CD1c-positive myeloid dendritic cell (primary cell): ENCODE data around the gene SLC35G3.
"Not testable (repeated sequence)": the region's sequence is repeated elsewhere in the genome, so short reads cannot be mapped to it uniquely, and the experiment has no call there.

Experiments
- DNase-seq: peaks from one replicate; pipeline ENCODE4 v3.0.0-alpha.2; 2016; ENCODE audit errors: extremely low spot score

Gene SLC35G3

DNA sequence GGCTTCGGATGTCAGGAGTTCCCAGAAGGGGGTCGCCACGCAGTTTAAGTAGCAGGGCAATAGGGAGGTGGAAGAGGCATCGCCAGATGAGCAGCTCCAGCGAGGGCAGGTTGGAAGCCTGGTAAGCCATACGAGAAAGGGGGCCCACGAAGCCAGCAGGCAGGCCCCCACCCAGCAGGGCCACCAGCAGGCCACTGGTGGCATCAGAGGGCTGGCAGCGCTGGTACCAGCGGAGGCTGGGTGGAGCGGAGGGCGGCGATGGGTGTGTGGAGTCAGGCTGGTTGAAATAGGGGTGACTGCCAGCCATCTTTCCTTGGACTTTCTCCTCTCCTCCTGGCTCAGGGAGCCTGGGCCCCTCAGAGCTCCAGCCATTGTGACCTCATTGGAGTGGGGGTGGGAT is at the start of gene SLC35G3:
Gene SLC35G3, minus strand, starts transcription at position 393 of the 400 bp plus-strand sequence. Its CDS starts 86 bp downstream, at position 307.
- DNase-seq: not testable (repeated sequence)

DNA sequence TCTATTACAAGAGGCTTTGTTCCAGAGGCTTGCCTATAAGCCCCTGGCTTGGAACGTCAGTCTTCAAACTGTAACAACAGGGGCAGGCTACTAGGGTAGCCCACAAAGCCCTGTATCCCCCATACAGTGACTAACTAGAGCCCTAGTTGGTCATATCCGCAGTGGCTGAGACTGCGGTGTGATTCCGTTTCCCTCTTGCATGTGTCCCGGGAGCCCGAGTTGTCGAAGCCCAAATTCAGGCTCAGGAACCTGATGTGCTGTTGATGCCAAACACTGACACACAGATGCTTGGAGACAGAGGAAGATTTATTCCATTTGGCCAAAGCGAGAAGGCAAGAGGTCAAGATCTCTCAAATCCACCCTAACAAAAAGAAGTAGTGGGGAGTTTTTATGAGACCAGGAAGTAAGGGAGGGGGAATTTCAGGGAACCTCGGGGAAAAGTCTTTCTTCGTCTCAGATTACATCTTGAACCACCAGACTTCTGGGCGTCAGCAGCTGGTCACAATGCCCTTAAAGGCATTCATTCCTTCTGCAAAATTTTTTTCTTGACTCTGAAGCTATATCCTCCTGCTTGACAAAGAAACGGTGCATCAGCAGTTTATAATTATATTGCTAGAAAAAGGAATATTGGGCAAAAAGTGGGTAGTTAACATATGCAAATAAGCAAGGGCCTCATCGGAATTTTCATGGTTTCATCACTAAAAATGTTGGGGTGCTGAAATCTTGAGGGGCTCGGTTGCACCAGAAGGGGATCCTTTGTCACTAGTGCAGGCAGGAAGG is 49.6 kb upstream of the SLC35G3 start:
- peak; percentile 64 for DNase-seq

DNA sequence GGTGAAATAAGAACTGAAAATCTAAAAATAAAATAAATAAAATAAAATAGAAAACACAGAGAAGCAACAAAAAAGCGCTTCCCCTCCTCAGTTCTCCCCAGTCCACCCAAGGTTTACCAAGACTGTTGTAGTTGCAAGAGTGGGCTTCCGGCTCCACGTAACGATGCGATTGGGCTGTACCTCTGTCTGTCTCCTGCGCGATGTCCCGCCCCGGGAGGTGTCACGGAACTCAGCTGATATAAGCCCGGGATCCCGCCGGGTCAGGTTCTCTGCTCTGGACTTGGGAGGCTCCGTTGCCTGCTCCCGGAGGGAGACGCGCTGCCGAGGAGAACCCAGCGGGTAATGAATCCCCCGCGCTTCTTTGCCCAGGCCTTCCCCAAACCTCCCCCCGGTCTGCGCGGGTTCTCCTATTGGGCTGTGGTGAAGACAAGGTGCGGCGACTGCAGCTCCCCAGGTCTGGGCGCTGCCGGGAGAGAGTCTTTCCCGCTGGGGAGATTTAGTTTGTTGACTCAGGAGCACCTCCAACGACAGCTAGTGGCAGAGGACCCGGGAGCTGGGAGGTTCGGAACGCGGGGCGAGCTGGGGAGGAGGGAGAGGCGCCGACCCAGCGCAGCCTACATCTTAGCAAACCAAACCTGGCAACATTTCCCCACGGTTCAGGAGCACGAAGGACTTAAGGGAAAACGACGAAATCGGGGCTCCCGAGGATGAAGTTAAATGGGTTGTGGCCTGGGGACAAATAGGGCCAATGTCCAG is 48.8 kb upstream of the SLC35G3 start, which contains the start of gene SLFN5:
Gene SLFN5, plus strand, starts transcription at position 268 of the 756 bp plus-strand sequence. CDS start 15,619 bp downstream, outside the sequence.
- peak; percentile 95 for DNase-seq

DNA sequence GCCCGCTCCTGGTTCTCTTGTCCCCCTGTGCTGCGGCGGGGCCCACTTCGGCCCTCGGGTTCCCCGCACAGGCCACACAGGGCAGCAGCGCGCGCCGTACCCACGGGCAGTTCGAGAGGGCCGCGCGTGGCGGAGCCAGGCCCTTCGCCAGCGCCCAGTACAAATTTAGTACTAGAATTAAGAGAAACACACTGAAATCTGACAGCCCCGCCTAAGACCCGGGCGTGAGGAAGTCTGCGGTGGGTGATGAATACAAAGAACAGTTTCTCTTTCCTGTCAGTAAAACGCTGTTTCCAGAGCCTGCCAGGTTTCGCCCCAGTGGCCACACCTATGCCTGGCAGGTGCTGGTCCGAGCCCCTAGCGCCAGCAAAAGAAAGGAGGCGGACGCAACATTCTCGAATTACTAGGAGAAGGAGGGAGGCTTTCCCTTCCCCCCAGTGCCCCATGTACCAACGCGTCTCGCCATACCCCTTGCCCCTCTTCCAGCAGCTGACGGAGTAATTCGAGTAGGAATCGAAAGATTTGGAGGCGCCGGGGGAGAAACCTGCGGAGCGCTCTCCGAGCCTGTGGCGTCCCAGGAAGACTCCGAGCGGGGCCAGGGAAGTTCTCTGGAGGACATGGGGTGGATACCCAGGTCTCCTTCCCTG is 48.1 kb upstream of the SLC35G3 start:
- DNase-seq: peak; percentile 77

DNA sequence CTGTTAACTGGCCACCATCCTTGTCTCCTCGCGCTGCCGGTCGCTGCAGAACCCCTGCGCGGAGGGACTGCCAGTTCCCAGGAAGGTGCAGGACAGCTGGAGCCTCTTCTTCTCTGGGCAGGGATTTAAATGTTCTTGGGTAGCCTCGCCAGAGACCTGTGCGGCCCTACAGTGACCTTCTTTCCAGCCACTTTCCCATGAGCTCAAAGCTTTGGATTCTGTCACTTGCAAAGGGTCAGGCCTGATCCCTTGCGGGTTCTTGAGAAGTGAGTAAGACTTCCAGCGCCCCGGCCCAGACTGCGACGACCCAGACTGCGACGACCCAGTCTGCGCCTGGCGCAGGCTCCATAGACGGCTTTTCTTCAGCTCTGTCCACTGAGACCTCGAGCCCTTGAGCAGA is 47.3 kb upstream of the SLC35G3 start:
- no peak for DNase-seq

DNA sequence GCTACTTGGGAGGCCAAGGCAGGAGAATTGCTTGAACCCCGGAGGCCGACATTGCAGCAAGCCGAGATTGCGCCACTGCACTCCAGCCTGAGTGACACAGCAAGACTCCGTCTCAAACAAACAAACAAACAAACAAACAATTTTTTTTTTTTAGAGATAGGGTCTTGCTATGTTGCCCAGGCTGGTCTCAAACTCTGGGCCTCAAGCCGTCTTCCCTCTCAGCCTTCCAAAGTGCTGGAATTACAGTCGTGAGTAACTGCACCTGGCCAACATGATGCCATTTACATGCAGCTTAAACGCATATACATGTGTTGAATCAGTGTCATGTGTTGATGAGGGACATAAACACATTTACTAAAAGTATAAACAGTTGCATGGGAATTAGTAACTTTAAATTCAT is 46.7 kb upstream of the SLC35G3 start:
- DNase-seq: no peak

DNA sequence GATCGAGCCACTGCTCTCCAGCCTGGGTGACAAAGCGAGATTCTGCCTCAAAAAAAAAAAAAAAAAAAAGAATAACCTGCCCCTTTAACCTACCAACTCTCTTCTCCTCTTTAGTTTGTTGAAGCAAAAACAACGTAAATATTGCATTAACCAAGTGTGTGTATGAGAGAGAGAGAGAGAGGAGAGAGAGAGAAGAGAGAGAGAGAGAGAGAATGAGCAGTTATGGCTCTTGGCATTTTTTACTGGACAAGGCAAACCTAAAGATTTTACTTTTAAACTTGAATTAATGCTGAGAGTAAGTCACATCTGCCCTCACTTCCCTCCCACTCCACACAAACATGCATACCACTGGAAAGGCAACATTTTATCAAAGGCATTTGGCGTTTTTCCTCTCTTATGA is 45.6 kb upstream of the SLC35G3 start:
- DNase-seq: no peak

DNA sequence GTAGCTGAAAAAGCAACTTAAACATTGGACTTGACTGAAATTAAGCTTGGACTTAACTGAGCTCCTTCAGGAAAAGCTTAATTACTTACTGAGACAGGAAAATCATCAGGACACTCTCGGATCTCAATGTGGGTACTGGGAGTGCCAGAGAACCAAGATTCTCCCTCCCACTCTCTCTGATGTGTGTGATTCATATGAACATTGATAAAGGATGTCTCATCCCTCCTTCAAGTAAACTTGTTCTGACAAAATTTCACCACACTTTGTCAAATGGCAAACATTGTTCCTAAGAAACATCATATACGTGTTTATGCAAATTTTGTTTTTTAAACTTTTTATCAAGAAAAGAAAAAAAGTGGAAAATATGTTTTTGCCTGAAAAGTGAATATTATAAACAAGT is 44.6 kb upstream of the SLC35G3 start:
- DNase-seq: no peak

DNA sequence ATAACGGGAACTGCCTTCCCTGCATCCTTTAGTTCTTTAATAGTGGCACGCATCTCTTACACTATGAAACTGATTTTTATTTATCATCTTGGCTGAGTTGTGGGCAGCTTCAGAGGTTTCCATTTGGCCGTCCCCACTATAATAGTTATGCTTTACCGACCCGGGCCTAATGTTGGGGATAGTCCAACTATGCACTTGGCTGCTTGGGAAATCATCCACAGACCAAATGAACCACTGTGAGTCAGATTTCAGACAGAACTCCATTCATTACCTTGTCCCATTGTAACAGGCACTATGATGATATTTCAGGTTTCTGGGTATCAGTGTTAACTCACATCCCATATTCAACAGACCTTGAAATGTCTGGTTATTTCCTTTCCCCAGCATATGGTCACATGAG is 42.6 kb upstream of the SLC35G3 start:
- no peak for DNase-seq

DNA sequence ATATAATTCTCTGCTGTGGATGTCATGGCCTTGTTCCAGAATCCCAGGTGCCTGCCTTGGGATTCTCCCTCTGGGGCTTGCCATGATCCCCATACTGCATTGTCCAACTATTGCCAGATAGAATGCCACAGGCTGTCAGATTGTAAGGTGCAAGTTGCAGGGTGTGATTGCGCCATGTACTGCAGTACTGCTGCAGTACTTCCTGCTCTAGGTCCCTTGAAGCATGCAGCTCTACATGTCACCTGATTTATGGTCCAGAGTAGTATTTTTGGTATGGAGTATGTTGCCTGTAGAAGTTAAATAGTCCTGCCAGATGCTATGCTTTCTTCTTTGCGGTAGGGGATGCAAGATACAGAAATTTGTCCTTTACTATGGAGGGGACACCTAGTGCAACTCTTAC is 41.7 kb upstream of the SLC35G3 start:
- no peak for DNase-seq

DNA sequence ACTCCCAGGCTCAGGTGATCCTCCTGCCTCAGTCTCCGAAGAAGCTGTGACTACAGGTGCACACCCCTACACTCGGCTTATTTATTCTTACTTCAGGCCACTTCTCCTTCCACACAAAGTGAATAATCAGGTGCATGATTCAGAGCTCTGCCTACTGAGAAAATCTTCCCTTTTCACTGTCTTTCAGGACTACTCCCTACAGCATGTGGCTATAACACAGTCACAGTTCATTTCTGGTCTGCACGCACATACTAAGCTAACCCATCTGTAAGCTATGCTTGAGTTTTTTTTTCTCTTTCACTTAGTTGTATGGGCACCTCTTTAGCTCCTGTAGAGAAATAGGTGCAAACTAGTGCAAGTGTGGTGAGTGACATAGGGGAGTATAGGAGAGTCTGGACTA is 41.1 kb upstream of the SLC35G3 start:
- no peak for DNase-seq

DNA sequence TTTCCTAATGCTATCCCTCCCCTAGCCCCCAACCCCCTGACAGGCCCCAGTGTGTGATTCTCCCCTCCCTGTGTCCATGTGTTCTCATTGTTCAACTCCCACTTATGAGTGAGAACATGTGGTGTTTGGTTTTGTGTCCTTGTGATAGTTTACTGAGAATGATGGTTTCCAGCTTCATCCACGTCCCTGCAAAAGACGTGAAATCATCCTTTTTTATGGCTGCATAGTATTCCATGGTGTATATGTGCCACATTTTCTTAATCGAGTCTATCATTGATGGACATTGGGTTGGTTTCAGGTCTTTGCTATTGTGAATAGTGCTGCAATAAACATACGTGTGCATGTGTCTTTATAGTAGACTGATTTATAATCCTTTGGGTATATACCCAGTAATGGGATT is 40.1 kb upstream of the SLC35G3 start:
- DNase-seq: not testable (repeated sequence)

DNA sequence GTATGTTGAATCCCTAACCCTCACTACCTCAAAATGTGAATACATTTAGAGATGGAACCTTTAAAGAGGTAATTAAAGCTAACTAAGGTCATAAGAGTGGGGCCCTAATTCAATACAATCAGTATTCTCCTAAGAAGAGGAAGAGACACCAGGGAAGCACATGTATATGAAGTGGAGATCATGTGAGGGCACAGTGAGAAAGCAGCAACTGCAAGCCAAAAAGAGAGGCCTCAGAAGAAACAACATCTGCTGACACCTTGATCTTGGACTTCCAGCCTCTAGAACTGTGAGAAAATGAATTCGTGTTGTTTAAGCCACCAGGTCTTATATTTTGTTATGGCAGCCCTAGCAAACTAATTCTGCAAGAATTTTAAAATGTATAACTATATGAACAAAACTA is 35.4 kb upstream of the SLC35G3 start:
- no peak for DNase-seq

DNA sequence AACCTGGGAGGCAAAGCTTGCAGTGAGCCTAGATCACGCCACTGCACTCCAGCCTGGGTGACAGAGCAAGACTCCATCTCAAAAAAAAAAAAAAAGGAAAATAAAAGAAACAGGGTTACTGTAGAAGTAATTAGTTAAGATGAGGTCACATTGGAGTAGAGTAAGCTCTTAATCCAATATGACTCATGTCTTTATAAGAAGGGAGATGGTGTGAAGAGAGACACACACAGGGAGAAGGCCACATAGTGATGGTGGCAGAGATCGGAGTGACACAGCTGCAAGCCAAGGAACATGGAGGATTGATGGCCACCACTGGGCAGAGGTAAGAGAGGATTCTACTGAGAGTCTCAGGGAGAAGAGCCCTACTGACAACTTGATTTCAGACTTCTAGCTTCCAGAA is 33.4 kb upstream of the SLC35G3 start:
- DNase-seq: no peak

DNA sequence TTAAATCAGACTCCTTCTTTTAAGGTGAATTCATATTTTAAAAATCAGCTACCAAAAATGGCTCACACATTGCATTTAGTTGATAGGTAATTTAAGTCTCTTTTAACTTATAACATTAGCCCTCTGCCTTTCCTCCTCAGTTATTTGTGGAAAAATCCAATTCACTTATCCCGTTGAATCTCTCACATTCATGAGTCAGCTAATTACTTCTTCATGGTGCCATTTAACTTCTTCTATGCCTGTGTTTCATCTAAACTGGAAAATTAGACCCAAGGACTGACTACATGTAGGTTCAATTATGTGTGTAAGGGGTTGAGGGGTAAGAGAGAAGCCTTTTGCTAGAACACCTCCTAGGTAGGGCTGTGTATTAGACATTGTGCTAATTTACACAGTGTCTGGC is 30.2 kb upstream of the SLC35G3 start:
- no peak for DNase-seq

DNA sequence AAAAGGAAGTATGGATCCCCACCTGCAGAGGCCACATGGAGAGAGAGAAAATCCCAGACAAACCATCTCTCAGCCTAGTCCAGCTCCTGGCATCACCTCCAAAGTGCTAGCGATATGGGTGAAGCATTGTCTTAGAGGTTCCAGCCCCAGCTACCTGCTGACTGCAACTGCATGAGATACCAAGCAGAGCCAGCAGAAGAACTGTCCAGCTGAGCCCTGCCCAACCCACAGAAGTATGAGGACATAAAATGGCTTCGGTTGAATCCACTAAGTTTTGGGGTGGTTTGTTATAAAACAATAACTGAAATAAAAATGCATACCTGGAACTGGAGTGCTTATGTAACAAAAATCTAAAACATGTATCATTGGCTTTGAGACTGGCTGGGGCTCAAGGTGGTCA is 28.3 kb upstream of the SLC35G3 start:
- no peak for DNase-seq

DNA sequence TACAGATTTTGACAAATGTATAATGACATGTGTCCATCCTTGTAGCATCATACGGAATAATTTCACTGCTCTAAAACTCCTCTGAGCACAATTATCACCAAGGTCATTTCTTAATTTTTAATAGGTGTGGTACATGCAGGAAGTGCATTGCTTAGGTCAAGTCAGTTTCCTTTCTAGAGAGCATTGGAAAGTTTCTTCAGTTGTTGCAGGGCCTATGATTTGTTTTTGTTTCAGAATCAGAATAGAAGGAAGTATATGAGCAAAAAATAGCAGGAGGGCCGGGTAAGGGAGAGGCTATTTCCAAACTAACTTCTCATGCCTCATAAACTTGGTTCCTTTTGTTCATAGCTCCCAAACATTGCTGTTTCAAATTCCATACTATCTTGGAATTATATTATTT is 24.7 kb upstream of the SLC35G3 start:
- peak; percentile 10 for DNase-seq

DNA sequence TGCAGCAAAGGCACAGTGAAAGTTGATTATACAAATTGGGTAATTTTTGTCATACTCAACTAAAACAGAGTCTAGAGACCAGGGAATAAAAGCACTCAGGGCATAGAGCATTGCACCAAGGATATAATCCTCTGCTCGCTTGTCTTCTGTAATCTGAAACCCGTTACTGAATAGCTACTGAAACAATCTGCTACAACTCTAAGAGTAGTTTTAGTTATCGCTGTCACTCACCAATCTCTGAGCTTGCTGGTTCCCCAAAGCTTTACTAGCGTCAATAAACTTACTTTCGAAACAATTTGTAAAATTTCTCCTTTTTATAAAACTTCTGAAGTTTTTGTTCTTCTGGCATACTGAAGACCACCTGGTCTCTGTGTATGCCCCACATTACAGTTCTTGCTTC is 22.9 kb upstream of the SLC35G3 start:
- DNase-seq: no peak

DNA sequence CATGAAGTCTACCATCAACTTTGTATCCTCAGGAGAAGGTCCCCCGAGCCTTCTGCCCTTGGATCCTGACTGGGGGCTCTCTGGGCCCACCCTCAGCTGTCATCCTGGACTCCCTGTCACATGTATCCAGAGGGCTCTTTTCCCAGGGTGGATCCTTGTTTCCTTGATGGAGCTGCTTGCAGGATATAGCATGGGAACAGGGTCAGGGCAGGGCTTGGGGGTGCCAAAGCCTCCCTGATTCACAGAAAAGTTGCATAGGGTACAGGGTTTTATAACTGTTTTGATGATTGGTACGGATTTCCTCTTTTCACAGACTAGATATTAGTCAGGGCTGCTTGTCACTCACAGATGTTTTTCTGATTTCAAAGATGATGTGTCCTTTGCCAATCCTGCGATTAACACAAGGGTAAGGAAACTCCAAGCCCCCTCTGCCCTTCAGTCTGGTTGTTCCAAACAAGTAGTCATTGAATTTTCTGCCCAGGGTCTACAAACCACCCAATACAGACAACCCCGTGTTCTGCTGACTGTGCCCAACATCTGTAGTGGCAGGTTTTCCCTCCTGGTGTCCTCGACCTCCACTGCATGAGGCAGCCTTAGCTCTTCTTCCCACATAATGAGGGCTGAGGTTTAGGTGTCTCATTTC is 20.6 kb upstream of the SLC35G3 start:
- no peak for DNase-seq

DNA sequence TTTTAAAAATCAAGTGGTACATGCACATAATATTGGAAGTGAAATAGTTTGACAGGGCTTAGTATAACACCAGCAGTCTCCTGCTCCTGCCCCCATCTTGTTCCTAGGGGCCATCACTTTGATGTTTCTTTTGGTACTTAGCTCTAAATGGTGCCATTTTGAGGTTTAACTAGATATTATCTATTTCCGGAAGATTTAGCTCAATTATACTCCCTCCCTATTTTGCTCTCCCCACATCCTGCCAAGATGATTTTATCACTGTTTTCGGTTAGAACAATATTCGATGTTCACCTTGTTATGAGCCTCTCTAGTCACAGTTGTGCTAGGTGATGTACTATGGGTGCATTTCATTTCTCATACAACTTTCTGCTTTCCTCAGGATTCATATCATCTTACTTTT is 20.0 kb upstream of the SLC35G3 start:
- DNase-seq: peak; percentile 61

DNA sequence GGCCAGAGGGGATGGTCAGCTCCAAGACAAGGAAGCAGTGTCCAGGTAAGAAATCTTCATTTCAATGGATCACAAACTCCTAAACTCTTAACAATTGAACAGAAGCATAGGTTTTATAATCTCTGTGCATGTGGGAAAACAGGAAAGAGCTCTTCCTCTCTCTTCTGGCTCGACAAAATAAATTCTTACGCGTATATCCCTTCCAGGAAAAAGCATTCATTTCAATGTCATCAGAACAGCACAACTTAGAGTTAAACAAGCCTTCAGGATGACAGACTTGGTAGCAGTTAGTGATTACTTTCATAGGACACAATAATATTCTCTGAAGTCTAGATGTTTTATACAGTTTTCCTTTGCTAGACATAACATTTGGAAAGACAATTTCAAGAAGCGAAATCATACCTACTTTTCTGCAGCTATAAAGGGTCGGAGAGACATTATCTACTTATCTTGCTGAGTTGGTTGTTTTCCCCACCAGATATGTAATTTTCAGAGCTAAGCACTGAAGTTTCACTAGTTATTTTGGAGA is 19.3 kb upstream of the SLC35G3 start:
- no peak for DNase-seq

DNA sequence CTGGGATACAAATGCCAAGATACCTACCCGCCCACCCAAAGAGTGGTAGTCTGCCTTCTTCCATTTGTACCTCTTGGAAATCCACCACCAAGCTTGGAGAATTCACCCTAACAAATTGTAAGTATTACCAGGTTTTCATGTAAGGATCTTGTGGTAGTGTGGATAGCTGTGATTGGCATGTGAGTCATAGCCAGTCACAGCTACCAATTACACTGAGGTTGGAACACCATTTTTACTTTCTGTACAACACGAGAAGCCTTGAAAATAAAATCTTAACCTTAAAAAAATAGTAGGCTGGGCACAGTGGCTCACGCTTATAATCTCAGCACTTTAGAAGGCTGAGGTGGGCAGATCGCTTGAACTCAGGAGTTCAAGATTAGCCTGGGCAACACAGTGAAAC is 18.5 kb upstream of the SLC35G3 start:
- DNase-seq: no peak
